GM18861 (cell line): ENCODE data around the gene PCDHA1.
"Not testable (repeated sequence)": the region's sequence is repeated elsewhere in the genome, so short reads cannot be mapped to it uniquely, and the experiment has no call there.

Experiments used
- ATAC-seq: cut with Tn5 transposase; IDR thresholded peaks from one replicate; pipeline ENCODE4 v1.9.1; 2021; ENCODE audit not compliant: unreplicated experiment

Gene PCDHA1

DNA sequence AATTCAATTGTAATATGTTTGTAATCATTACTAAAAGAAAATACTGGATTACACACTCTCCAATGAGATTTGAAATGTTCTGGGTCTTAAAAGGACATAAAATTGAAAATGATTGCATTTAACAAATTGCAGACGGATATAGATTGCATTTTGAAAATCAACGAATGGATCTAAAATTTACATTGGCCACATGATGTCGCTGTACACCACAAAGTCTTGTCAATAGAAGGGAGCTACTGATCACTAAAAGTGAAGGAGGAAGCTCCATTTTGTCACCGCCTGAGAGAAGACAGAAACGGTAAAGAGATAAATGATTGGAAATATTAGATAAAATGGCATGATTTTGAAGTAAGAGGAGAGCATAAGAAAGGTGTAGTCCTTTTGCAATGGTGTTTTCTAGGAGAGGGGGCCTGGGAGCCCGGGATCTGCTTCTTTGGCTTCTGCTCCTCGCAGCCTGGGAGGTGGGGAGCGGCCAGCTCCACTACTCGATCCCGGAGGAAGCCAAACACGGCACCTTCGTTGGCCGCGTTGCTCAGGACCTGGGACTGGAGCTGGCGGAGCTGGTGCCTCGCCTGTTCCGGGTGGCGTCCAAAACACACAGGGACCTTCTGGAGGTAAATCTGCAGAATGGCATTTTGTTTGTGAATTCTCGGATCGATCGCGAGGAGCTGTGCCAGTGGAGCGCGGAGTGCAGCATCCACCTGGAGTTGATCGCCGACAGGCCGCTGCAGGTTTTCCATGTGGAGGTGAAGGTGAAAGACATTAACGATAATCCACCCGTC is at the start of gene PCDHA1:
Gene PCDHA1 (plus strand): TSS at position 236 of the 782 bp plus-strand sequence.
- no peak for ATAC-seq

- ATAC-seq, result no peak
Observed at GRCh38 chr5:140737486-140737885, 48.5 kb upstream of the PCDHA1 start.

- ATAC-seq, result no peak
Observed at GRCh38 chr5:140741967-140742366, 44.0 kb upstream of the PCDHA1 start.

DNA sequence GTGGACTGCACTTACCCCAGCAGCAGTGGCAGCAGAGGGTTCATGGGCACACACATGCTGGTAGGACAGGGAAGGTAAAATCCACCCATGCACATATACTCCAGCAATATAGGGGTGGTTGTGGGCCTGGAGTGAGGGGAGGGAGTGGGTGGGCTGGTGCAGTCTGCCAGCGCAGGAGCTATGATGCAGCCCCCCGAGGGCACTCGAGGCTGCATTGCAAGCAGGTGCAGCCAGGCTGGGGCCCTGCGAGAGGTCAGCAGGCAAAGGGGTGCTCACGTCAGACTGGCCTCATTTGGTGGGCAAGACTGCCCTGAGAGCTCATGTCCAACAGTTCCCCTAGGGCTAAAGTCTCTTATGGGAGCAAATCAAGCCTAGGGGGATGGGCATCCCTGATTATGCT is 32.4 kb upstream of the PCDHA1 start:
- ATAC-seq, result no peak

- ATAC-seq, result no peak
Observed at GRCh38 chr5:140764177-140764973, 21.6 kb upstream of the PCDHA1 start.

GRCh38 chr5:140767444-140767843 is 18.5 kb upstream of the PCDHA1 start:
- ATAC-seq, result no peak

DNA sequence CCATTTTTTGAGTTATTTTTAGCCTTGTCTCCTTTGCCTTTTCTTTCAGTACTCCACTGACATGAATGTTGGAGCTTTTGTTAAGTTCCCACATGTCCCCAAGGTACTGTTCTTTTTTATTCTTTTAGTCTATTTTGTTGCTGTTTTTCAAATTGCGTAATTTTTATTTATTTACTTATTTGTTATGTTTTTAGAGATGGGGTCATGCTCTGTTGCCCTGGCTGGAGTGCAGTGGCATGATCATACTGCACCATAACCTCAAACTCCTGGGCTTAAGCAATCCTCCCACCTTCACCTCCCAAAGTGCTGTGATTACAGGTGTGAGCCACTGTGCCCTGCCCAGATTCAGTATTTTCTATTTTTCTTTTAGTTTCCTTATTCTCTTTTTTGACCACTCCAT is 5.4 kb upstream of the PCDHA1 start:
- no peak for ATAC-seq

DNA sequence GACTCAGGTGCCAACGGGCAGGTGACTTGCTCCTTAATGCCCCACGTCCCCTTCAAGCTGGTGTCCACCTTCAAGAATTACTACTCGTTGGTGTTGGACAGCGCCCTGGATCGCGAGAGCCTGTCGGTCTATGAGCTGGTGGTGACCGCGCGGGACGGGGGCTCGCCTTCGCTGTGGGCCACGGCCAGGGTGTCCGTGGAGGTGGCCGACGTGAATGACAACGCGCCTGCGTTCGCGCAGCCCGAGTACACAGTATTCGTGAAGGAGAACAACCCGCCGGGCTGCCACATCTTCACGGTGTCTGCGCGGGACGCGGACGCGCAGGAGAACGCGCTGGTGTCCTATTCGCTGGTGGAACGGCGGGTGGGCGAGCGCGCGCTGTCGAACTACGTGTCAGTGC is 1.5 kb downstream of the PCDHA1 start:
- not testable (repeated sequence) for ATAC-seq

GRCh38 chr5:140787849-140788504 is 2.0 kb downstream of the PCDHA1 start:
- not testable (repeated sequence) for ATAC-seq

- ATAC-seq, result no peak
Observed at GRCh38 chr5:140791089-140791488, 5.1 kb downstream of the PCDHA1 start.

- no peak for ATAC-seq
Observed at GRCh38 chr5:140794595-140795258, 8.8 kb downstream of the PCDHA1 start, which contains the start of gene PCDHA2. Gene PCDHA2 (plus strand): TSS chr5:140794852.

DNA sequence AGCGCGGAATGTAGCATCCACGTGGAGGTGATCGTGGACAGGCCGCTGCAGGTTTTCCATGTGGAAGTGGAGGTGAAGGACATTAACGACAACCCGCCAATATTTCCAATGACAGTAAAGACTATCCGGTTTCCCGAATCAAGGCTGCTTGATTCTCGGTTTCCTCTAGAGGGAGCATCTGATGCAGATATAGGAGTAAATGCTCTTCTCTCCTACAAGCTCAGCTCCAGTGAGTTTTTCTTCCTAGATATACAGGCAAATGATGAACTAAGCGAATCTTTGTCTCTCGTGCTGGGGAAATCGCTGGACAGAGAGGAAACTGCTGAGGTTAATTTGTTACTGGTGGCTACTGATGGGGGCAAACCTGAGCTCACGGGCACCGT is 9.3 kb downstream of the PCDHA1 start:
- ATAC-seq, result no peak

DNA sequence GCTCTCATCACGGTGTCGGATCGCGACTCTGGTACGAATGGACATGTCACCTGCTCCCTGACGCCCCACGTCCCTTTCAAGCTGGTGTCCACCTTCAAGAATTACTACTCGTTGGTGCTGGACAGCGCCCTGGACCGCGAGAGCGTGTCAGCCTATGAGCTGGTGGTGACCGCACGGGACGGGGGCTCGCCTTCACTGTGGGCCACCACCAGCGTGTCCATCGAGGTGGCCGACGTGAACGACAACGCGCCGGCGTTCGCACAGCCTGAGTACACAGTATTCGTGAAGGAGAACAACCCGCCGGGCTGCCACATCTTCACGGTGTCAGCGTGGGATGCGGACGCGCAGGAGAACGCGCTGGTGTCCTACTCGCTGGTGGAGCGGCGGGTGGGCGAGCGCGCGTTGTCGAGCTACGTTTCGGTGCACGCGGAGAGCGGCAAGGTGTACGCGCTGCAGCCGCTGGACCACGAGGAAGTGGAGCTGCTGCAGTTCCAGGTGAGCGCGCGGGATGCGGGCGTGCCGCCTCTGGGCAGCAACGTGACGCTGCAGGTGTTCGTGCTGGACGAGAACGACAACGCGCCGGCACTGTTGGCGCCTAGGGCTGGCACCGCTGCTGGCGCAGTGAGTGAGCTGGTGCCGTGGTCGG is 10.3 kb downstream of the PCDHA1 start:
- ATAC-seq, result not testable (repeated sequence)

- ATAC-seq, result no peak
Observed at GRCh38 chr5:140796718-140797095, 10.8 kb downstream of the PCDHA1 start.

DNA sequence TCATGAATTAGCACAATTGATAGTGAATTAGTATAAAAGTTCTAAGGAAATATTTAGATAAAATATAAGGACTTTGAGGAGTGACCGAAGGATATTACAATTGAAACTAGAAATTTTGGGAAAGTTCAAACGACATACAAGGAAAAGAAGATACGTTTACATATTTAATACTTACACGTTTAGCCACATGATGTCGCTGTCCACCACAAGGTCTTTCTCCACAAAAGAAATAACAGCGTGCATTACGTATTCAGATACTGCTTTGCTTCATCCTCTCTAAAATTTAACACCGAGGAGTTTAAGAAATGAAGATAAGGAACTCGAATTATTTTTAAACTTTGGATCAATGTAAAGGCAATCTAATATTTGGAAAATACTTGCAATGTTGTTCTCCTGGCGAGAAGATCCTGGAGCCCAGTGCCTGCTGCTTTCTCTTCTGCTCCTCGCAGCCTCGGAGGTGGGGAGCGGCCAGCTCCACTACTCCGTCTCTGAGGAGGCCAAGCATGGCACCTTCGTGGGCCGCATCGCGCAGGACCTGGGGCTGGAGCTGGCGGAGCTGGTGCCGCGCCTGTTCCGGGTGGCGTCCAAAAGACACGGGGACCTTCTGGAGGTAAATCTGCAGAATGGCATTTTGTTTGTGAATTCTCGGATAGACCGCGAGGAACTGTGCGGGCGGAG is 15.0 kb downstream of the PCDHA1 start, which contains the start of gene PCDHA3:
Gene PCDHA3 (plus strand): TSS at position 242 of the 678 bp plus-strand sequence.
- no peak for ATAC-seq

- ATAC-seq, result no peak
Observed at GRCh38 chr5:140801494-140801841, 15.5 kb downstream of the PCDHA1 start.

GRCh38 chr5:140802381-140802780 is 16.4 kb downstream of the PCDHA1 start:
- ATAC-seq, result not testable (repeated sequence)

- ATAC-seq, result no peak
Observed at GRCh38 chr5:140802781-140803271, 16.9 kb downstream of the PCDHA1 start.

DNA sequence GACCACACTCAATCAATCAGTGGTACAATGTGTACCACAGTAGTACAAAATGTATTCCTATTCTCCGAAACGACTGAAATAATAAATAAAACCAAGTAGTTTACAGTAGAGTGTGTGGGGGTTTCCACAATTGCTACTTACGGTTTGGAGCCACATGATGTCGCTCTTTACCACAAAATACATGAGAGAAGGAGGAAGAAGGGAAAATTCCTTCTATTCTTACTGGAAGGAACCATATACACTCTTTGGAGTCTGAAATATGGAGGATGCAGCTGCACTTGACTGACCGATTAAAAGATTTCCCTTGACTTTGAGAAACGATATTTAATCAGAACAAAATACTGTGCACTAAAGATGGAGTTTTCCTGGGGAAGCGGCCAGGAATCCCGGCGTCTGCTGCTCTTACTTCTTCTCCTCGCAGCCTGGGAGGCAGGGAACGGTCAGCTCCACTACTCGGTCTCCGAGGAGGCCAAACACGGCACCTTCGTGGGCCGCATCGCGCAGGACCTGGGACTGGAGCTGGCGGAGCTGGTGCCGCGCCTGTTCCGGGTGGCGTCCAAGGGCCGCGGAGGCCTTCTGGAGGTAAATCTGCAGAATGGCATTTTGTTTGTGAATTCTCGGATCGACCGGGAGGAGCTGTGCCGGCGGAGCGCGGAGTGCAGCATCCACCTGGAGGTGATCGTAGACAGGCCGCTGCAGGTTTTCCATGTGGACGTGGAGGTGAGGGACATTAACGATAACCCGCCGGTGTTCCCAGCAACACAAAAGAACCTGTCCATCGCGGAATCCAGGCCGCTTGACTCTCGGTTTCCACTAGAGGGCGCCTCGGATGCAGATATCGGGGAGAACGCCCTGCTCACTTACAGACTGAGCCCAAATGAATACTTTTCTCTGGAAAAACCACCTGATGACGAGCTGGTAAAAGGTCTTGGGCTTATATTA is 21.2 kb downstream of the PCDHA1 start, which contains the start of gene PCDHA4:
Gene PCDHA4 (plus strand): TSS at position 235 of the 942 bp plus-strand sequence.
- ATAC-seq, result no peak
